ENCODE results near the gene FXR2.

DNA sequence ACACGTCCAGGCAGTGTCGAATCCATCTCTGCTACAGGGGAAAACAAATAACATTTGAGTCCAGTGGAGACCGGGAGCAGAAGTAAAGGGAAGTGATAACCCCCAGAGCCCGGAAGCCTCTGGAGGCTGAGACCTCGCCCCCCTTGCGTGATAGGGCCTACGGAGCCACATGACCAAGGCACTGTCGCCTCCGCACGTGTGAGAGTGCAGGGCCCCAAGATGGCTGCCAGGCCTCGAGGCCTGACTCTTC, 42.4 kb downstream of the FXR2 start:
- TF ChIP-seq TARDBP (IDR thresholded peaks at IDR 0.05) (no peak), NFRKB (IDR thresholded peaks at IDR 0.05) (no peak), HDGF (IDR thresholded peaks at IDR 0.05; ENCODE audit: borderline replicate concordance) (no peak), ELF4 (IDR thresholded peaks at IDR 0.05) (no peak), SP1 (IDR thresholded peaks at IDR 0.05) (no peak), L3MBTL2 (conservative IDR thresholded peaks at IDR 0.05) (peak; percentile 98), FOXM1 (IDR thresholded peaks at IDR 0.05; ENCODE audit: borderline replicate concordance) (no peak), ZNF384 (IDR thresholded peaks at IDR 0.05) (no peak), PKNOX1 (IDR thresholded peaks at IDR 0.05) (no peak), FOXA1 (IDR thresholded peaks at IDR 0.05) (no peak)
